Measurements from ENCODE around the gene ERC2.

DNA sequence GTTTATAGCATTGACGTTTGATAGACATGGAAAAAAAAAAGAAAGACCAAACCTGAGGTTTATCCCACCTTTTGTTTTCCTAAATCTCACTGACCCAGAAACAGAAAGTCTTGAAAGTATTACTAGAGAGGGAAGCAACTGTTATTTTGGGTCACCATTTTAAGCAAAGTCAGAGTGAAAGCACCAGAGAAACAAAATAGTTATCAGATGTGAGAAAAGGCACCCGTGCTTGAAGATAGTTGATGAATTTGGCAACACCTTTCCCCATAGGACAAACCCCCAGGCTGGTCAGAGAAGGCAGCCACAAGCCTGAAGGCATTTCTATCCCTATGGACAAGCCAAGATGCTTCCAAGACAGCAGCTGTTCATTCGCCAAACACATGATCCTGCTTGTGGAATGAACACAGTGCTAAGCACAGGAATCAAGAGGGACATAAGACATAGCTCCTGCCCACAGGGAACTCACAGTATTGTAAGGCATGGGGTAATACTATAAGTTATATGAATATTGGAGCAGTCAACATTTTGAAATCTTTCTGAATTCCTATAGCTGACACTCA lies 170.9 kb downstream of the ERC2 start:
- TF ChIP-seq, protein P1, sequence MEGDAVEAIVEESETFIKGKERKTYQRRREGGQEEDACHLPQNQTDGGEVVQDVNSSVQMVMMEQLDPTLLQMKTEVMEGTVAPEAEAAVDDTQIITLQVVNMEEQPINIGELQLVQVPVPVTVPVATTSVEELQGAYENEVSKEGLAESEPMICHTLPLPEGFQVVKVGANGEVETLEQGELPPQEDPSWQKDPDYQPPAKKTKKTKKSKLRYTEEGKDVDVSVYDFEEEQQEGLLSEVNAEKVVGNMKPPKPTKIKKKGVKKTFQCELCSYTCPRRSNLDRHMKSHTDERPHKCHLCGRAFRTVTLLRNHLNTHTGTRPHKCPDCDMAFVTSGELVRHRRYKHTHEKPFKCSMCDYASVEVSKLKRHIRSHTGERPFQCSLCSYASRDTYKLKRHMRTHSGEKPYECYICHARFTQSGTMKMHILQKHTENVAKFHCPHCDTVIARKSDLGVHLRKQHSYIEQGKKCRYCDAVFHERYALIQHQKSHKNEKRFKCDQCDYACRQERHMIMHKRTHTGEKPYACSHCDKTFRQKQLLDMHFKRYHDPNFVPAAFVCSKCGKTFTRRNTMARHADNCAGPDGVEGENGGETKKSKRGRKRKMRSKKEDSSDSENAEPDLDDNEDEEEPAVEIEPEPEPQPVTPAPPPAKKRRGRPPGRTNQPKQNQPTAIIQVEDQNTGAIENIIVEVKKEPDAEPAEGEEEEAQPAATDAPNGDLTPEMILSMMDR (IDR thresholded peaks at IDR 0.05), result no peak
- no peak for TF ChIP-seq POLR2A (IDR thresholded peaks at IDR 0.05)

Measured in ovary (tissue), 3 donors.